ENCODE data around the gene ARAP1. TPM values are rescaled to one million over a fixed set of nuclear protein-coding genes. Genes with fewer than 3 reads are reported as not detected.

Gene ARAP1
- total RNA-seq, 1 experiment from 2014 or later: 86.2 TPM

DNA sequence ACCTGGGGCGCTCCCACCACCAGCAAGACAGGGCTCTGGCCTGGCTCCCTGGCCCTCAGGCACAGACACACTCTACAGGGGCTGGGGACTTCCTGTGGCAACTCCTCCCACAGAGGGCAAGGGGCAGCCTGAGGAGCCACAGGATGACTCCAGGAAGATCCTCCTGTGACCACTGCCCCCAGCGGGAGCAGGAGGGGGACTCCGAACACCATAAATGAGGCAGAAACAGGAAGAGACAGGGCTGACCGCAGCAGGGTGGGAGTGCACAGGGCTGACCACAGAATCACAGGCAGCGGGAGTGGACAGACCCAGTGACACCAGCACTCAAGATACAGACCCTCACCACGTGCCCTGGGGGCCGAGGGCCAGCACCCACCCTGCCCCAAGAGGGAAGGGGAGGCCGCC lies 10.8 kb downstream of the ARAP1 start:
- H3K4me3 ChIP-seq (ENCODE audit: low read length): no peak overlapping the region

DNA sequence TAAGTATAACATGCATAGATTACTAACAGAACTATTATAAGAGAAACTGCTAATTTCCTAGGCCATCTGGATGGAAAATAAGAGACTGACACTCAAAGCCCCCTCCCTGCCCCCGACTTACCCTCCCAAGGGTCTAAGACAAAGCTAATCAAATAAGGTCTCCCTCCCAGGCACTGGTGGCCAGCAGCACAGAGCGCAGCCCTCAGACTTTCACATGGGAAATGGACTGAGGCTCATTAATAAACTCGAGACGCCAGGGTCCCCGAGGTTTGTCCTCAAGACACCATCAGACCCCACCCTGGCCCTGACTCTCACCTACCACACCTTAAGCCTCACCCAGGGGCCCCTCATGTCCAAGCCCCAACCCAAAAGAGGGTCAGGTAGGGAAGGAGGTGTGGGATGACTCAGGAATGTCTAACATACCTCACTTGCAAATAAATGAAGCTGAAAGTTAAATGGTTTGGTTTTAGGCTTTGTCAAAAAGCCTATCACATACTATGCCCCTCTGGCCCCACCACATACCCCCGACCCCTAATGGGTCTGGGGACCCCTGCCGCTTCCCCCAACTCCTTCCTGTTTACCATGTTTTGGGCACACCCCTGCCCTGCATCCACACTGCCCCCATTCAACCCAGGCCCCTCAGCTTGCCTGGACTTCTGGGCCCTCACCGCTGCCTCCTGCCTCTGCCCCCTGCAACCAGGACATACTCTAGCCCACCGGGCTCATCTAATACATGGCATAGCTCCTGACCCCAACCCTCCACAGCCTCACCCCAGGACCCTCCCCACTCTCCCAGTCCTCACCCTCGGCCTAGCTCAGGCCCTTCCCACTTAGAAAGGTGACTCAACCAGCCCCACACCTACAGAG lies 11.4 kb downstream of the ARAP1 start:
- Histone ChIP-seq H3K4me3 (ENCODE audit: low read length) (no peak overlapping the region), H3K9me3 (ENCODE audit: low read length) (no peaks in the 10 kb centered on the region), H4K20me1 (ENCODE audit: low read length) (no peaks in the 10 kb centered on the region), H3K9ac (ENCODE audit: low read length) (no peak overlapping the region), H3K27ac (ENCODE audit: low read length) (0 out of 2 replicates have a peak overlapping the region, but pooled peaks have one; percentile 7), H2AFZ (ENCODE audit: low read length) (no peak overlapping the region), H3K4me1 (ENCODE audit: insufficient read depth, low read length) (peaks cover 54% of the 10 kb centered on the region), H3K27me3 (ENCODE audit: low read length) (no peaks in the 10 kb centered on the region), H3K79me2 (ENCODE audit: low read length) (peaks cover 59% of the 10 kb centered on the region), H3K4me2 (ENCODE audit: low read length) (peak overlapping the region; percentile 28), H3K36me3 (ENCODE audit: low read depth, low read length) (0 out of 2 replicates have a peak, but pooled peaks cover 3% of the 10 kb centered on the region), H3K9me2 (replicated peaks; ENCODE audit: low read length) (no peaks in the 10 kb centered on the region), H3F3A (ENCODE audit: low read length, unreplicated experiment) (no peaks in the 10 kb centered on the region)
- intact Hi-C loops (cut with micrococcal nuclease): no loop called here
- ATAC-seq: no peak
- ChIA-PET POLR2A (ENCODE audit: unreplicated experiment) (no interaction called here), CTCF (no interaction called here)
- DNase-seq: no peak
- no TSS peak for BruUV-seq (replicated peaks)
- TF ChIP-seq EZH2 (IDR thresholded peaks at IDR 0.05; ENCODE audit: low read length, unreplicated experiment) (no peak), EZH2phosphoT487 (IDR thresholded peaks at IDR 0.05; ENCODE audit: borderline replicate concordance, low read length) (no peak)
- TF ChIP-seq, protein P1, sequence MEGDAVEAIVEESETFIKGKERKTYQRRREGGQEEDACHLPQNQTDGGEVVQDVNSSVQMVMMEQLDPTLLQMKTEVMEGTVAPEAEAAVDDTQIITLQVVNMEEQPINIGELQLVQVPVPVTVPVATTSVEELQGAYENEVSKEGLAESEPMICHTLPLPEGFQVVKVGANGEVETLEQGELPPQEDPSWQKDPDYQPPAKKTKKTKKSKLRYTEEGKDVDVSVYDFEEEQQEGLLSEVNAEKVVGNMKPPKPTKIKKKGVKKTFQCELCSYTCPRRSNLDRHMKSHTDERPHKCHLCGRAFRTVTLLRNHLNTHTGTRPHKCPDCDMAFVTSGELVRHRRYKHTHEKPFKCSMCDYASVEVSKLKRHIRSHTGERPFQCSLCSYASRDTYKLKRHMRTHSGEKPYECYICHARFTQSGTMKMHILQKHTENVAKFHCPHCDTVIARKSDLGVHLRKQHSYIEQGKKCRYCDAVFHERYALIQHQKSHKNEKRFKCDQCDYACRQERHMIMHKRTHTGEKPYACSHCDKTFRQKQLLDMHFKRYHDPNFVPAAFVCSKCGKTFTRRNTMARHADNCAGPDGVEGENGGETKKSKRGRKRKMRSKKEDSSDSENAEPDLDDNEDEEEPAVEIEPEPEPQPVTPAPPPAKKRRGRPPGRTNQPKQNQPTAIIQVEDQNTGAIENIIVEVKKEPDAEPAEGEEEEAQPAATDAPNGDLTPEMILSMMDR (conservative IDR thresholded peaks at IDR 0.05; ENCODE audit: low read depth, low read length): no peak

More for the DNA sequence above, 10.8 kb downstream of the ARAP1 start:
- peak; percentile 44 for DNase-seq
- no peaks in the 10 kb centered on the region for H3K9me2 ChIP-seq (replicated peaks; ENCODE audit: low read length)
- peaks cover 57% of the 10 kb centered on the region for H3K79me2 ChIP-seq (ENCODE audit: low read length)
- no peaks in the 10 kb centered on the region for H3K27me3 ChIP-seq (ENCODE audit: low read length)
- no TSS peak for BruUV-seq (replicated peaks)
- ChIA-PET POLR2A (ENCODE audit: unreplicated experiment) (no interaction called here), CTCF (no interaction called here)
- H3K9me3 ChIP-seq (ENCODE audit: low read length): no peaks in the 10 kb centered on the region
- peak; percentile 42 for ATAC-seq
- 0 out of 2 replicates have a peak, but pooled peaks cover 3% of the 10 kb centered on the region for H3K36me3 ChIP-seq (ENCODE audit: low read depth, low read length)
- TF ChIP-seq, protein P1 (conservative IDR thresholded peaks at IDR 0.05; ENCODE audit: low read depth, low read length): no peak
- TF ChIP-seq EZH2 (IDR thresholded peaks at IDR 0.05; ENCODE audit: low read length, unreplicated experiment): no peak
- no peak for TF ChIP-seq EZH2phosphoT487 (IDR thresholded peaks at IDR 0.05; ENCODE audit: borderline replicate concordance, low read length)
- no peaks in the 10 kb centered on the region for H3F3A ChIP-seq (ENCODE audit: low read length, unreplicated experiment)
- no peak overlapping the region for H2AFZ ChIP-seq (ENCODE audit: low read length)
- H3K27ac ChIP-seq (ENCODE audit: low read length): 0 out of 2 replicates have a peak overlapping the region, but pooled peaks have one; percentile 7
- H4K20me1 ChIP-seq (ENCODE audit: low read length): no peaks in the 10 kb centered on the region
- no peak overlapping the region for H3K9ac ChIP-seq (ENCODE audit: low read length)
- H3K4me2 ChIP-seq (ENCODE audit: low read length): peak overlapping the region; percentile 28; the same call in 1 of the 2 replicates
- intact Hi-C loops (cut with micrococcal nuclease): no loop called here
- peaks cover 48% of the 10 kb centered on the region for H3K4me1 ChIP-seq (ENCODE audit: insufficient read depth, low read length)

DNA sequence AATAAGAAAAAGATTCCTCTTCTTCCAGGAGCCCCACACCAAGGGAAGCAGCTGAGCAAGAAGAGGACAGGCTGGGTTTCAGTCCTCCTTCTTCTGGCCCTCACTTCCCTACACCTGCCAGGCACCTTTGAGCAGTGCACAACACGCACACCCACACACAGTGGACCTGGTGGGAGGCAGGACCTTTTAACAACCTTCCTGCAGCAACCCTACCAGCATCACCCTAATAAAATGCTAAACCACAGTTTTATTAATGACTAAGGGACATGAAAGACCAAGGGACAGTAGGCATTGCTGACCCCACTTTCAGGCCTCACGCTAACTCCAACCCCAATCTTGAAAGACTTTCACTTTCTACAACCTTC lies 12.2 kb downstream of the ARAP1 start:
- no peak overlapping the region for H3K27ac ChIP-seq (ENCODE audit: low read length)
- H3K4me3 ChIP-seq (ENCODE audit: low read length): no peak overlapping the region
- no peaks in the 10 kb centered on the region for H3F3A ChIP-seq (ENCODE audit: low read length, unreplicated experiment)
- TF ChIP-seq EZH2 (IDR thresholded peaks at IDR 0.05; ENCODE audit: low read length, unreplicated experiment) (no peak), EZH2phosphoT487 (IDR thresholded peaks at IDR 0.05; ENCODE audit: borderline replicate concordance, low read length) (no peak)
- TF ChIP-seq, protein P1 (conservative IDR thresholded peaks at IDR 0.05; ENCODE audit: low read depth, low read length): no peak
- no TSS peak for BruUV-seq (replicated peaks)
- DNase-seq (no peak), ATAC-seq (no peak)
- no peak overlapping the region for H3K4me2 ChIP-seq (ENCODE audit: low read length)
- H3K9ac ChIP-seq (ENCODE audit: low read length): no peak overlapping the region
- ChIA-PET POLR2A (ENCODE audit: unreplicated experiment) (no interaction called here), CTCF (no interaction called here)
- H3K9me3 ChIP-seq (ENCODE audit: low read length): no peaks in the 10 kb centered on the region
- H4K20me1 ChIP-seq (ENCODE audit: low read length): no peaks in the 10 kb centered on the region
- H3K4me1 ChIP-seq (ENCODE audit: insufficient read depth, low read length): peaks cover 60% of the 10 kb centered on the region
- no peaks in the 10 kb centered on the region for H3K27me3 ChIP-seq (ENCODE audit: low read length)
- peaks cover 64% of the 10 kb centered on the region for H3K79me2 ChIP-seq (ENCODE audit: low read length)
- intact Hi-C loops (cut with micrococcal nuclease): no loop called here
- H3K9me2 ChIP-seq (replicated peaks; ENCODE audit: low read length): no peaks in the 10 kb centered on the region
- no peak overlapping the region for H2AFZ ChIP-seq (ENCODE audit: low read length)
- H3K36me3 ChIP-seq (ENCODE audit: low read depth, low read length): 0 out of 2 replicates have a peak, but pooled peaks cover 3% of the 10 kb centered on the region

All from PC-3 (cell line).